K562 (cell line): ENCODE measurements around the gene RGS6.

Experiments
- CBX3 ChIP-seq, 2 experiments: IDR thresholded peaks; 1 replicate in 1 of 2; 2 replicates in 1 of 2; pipeline ENCODE4 v1.6.1; 2012; ENCODE audit warnings: inconsistent platforms in 2 of 2, low read length in 2 of 2, borderline replicate concordance in 1 of 2, control low read depth in 1 of 2
- PTRF ChIP-seq: fragments of 450-650 bp; IDR thresholded peaks from 2 replicates; pipeline ENCODE4 v1.6.1; 2016; ENCODE audit warnings: mild to moderate bottlenecking, missing genetic modification characterization, missing compliant biosample characterization

DNA sequence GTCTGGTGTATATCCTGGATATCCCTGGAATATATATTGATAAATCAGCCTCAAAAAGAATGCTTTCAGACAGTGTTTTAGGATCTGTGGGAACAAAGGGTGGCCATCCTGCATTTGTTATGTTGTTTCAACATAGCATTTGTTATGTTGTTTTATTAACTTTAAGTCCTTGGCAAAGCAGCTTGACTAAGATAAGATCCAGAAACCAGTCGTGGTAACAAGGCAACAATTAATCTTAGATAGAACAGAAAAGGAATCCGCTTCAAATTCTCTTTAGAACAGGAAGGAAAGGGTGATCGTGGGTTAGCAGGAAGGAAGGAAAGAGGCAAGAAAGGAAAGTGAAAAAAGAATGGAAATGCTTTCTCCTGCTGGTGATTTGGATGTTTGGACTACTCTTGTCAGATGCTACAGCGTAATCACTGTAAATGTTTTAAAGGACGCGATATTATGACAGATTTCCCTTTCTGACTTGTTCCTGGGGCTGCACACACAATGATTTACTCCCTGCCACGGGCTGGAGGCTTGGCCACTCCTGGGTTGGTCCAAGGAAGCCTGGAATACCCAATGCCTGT, 518.3 kb downstream of the RGS6 start:
- TF ChIP-seq PTRF (tag) (no peak), CBX3 (IDR thresholded peaks at IDR 0.05; ENCODE audit: borderline replicate concordance in 1 of 2, low read length in 2 of 2) (no peak)
